T-cell (primary cell): ENCODE data around the gene CFAP92. TPM values are rescaled to one million over a fixed set of nuclear protein-coding genes. Genes with fewer than 3 reads are reported as not detected.

Experiments used
- ATAC-seq, 4 experiments: fragments of 200-7000 bp in 3 of 4; fragments of 150-1000 bp in 1 of 4; cut with Tn5 transposase; replicated peaks in 1 of 4; 1 replicate in 3 of 4; 2 replicates in 1 of 4; pipeline ENCODE4 v1.10.0; 2021; ENCODE audit warnings: moderate library complexity in 3 of 4, mild to moderate bottlenecking in 2 of 4, moderate number of reproducible peaks in 1 of 4
- CTCF ChIA-PET, 2 donors: fragments of 300-600 bp; sonication (Branson Sonifier 250); formaldehyde crosslinking; loops; one replicate each; lab custom pipeline; 2022; ENCODE audit warnings: antibody characterized with exemption in 2 of 2; lab: Charles Lee
- POLR2A ChIA-PET, 2 donors: fragments of 300-600 bp; sonication (Branson Sonifier 250); formaldehyde crosslinking; loops; one replicate each; lab custom pipeline; 2022; ENCODE audit warnings: antibody characterized with exemption in 2 of 2; lab: Charles Lee
- DNase-seq, 35 experiments: peaks; one replicate each; pipeline versions ENCODE4 v3.0.0 to v3.0.0-alpha.2; 2013 to 2023
- H3K27ac ChIP-seq: one replicate; pipeline ENCODE4 v1.5.1; 2013; ENCODE audit warnings: low read length
- H3K27me3 ChIP-seq, 2 experiments: replicated peaks in 1 of 2; 1 replicate in 1 of 2; 2 replicates in 1 of 2; pipeline versions ENCODE4 v1.6.1 to v1.7.0; 2013; ENCODE audit warnings: low read length in 1 of 2, mixed read lengths in 1 of 2; ENCODE audit not compliant: control insufficient read depth in 2 of 2, insufficient read depth in 2 of 2; ENCODE audit errors: extremely low read depth in 1 of 2
- H3K36me3 ChIP-seq, 2 donors: 1 replicate in 1 of 2; 2 replicates in 1 of 2; pipeline versions ENCODE4 v1.6.1 to v1.7.0; 2013; ENCODE audit warnings: low read length in 1 of 2; ENCODE audit not compliant: control insufficient read depth in 2 of 2, insufficient read depth in 1 of 2; ENCODE audit errors: extremely low read depth in 1 of 2
- H3K4me1 ChIP-seq, 2 experiments: 1 replicate in 1 of 2; 2 replicates in 1 of 2; pipeline versions ENCODE4 v1.6.1 to v1.7.0; 2013; ENCODE audit warnings: low read length in 2 of 2, mixed read lengths in 1 of 2; ENCODE audit not compliant: insufficient read depth in 2 of 2, control insufficient read depth in 1 of 2; ENCODE audit errors: extremely low read depth in 1 of 2
- H3K4me3 ChIP-seq, 2 donors: 1 replicate in 1 of 2; 2 replicates in 1 of 2; pipeline versions ENCODE4 v1.5.1 to v1.7.0; 2013; ENCODE audit warnings: mild to moderate bottlenecking in 2 of 2, low read length in 1 of 2, moderate library complexity in 1 of 2; ENCODE audit not compliant: control insufficient read depth in 1 of 2; ENCODE audit errors: extremely low read depth in 1 of 2
- H3K9me3 ChIP-seq: 2 replicates; pipeline ENCODE4 v1.7.0; 2013
- H3K27ac Mint-ChIP-seq, 2 donors: one replicate each; pipeline ENCODE4 v1.8.0; 2020 to 2021; ENCODE audit warnings: mild to moderate bottlenecking in 2 of 2, mixed read lengths in 2 of 2
- H3K27me3 Mint-ChIP-seq, 2 donors: one replicate each; pipeline ENCODE4 v1.8.0; 2021 to 2022; ENCODE audit warnings: mixed read lengths in 2 of 2
- H3K36me3 Mint-ChIP-seq: one replicate; pipeline ENCODE4 v1.8.0; 2021; ENCODE audit warnings: mixed read lengths
- H3K4me1 Mint-ChIP-seq, 3 donors: one replicate each; pipeline ENCODE4 v1.8.0; 2020 to 2022; ENCODE audit warnings: mixed read lengths in 3 of 3, mild to moderate bottlenecking in 1 of 3
- H3K4me3 Mint-ChIP-seq, 3 donors: one replicate each; pipeline ENCODE4 v1.8.0; 2020 to 2022; ENCODE audit warnings: mild to moderate bottlenecking in 3 of 3, mixed read lengths in 3 of 3, moderate library complexity in 3 of 3
- H3K9me3 Mint-ChIP-seq, 3 donors: one replicate each; pipeline ENCODE4 v1.8.0; 2020 to 2022; ENCODE audit warnings: mixed read lengths in 3 of 3
- WGBS: methylation state at CpG from one replicate; pipeline ENCODE4 v1.1.5; 2013; ENCODE audit warnings: missing lambda C conversion rate; ENCODE audit not compliant: insufficient coverage; 5-methylcytosine and 5-hydroxymethylcytosine counted together
- total RNA-seq, 35 experiments: library from RNA in 6 of 35; stranded (reverse) in 6 of 35; fragments of 120-200 nt in 1 of 35; gene quantifications; one replicate each; pipeline versions ENCODE4 v1.2.1 to v1.2.4 and lab custom pipeline; 2013 to 2026

CFAP92 gene
- total RNA-seq, 5 donors from 2014 or later (not counting 1 experiment from before 2014, with no cell fraction given): 0.13 to 0.49 (median 0.26) TPM

GRCh38 chr3:129005526-129006303, 11.8 kb upstream of the CFAP92 start:
- peak overlapping the region in 1 of 3 donors; percentile 1 for H3K4me3 Mint-ChIP-seq

GRCh38 chr3:129004639-129005295, 10.9 kb upstream of the CFAP92 start:
- no peaks in the 10 kb centered on the region for H3K36me3 Mint-ChIP-seq
- no peaks in the 10 kb centered on the region for H3K9me3 ChIP-seq
- ATAC-seq: no peak
- peak overlapping the region; percentile 9 to 58 for H3K27ac Mint-ChIP-seq
- peaks cover 11 to 43% of the 10 kb centered on the region in 2 experiments for H3K4me1 ChIP-seq
- H3K4me1 Mint-ChIP-seq: peaks cover 39 to 46% (median 41%) of the 10 kb centered on the region in 3 donors
- WGBS: 86% methylated on average over 2 of the region's 6 CpGs
- no peak for DNase-seq
- H3K27me3 Mint-ChIP-seq: peaks cover 14 to 30% of the 10 kb centered on the region in 2 donors
- peaks cover 0 to 43% of the 10 kb centered on the region in 2 experiments for H3K27me3 ChIP-seq
- ChIA-PET POLR2A (interaction anchor here in 1 of 2 donors (0.6 kb wide), 1 partner anchor 56 kb away, joined by 6 read pairs; no protein-coding TSS in a partner anchor), CTCF (interaction anchor here (0.5 to 3.9 kb wide), 10 partner anchors 11 to 256 kb away, joined by 3 to 49 read pairs (median 5); partner anchors contain the start of genes CFAP92 (in 1 of the 2) and RAB43 (in 1 of the 2))
- no peak overlapping the region for H3K4me3 ChIP-seq
- H3K36me3 ChIP-seq: no peaks in the 10 kb centered on the region
- no peaks in the 10 kb centered on the region for H3K9me3 Mint-ChIP-seq
- no peak overlapping the region for H3K27ac ChIP-seq
- H3K4me3 Mint-ChIP-seq: peak overlapping the region in 1 of 3 donors; percentile 22

More at GRCh38 chr3:129005526-129006303, 11.8 kb upstream of the CFAP92 start:
- Mint-ChIP-seq H3K4me1 (peaks cover 33 to 39% (median 37%) of the 10 kb centered on the region in 3 donors), H3K27me3 (peaks cover 14 to 21% of the 10 kb centered on the region in 2 donors), H3K27ac (peak overlapping the region; percentile 9 to 58), H3K9me3 (no peaks in the 10 kb centered on the region), H3K36me3 (no peaks in the 10 kb centered on the region)
- H3K9me3 ChIP-seq: no peaks in the 10 kb centered on the region
- 100% methylated on average over 4 of the region's 4 CpGs for WGBS
- H3K4me3 ChIP-seq: no peak overlapping the region
- ATAC-seq (peak in 1 of 4 experiments; percentile 25), DNase-seq (peak in 1 of 35 experiments; percentile 26)
- peaks cover 0 to 38% of the 10 kb centered on the region in 2 experiments for H3K27me3 ChIP-seq
- H3K4me1 ChIP-seq: peaks cover 4 to 43% of the 10 kb centered on the region in 2 experiments
- H3K36me3 ChIP-seq: no peaks in the 10 kb centered on the region
- CTCF ChIA-PET: interaction anchor here (3.9 kb wide), 2 partner anchors 11 kb away, joined by 18 to 49 read pairs; no protein-coding TSS in a partner anchor
- POLR2A ChIA-PET: no interaction called here
- H3K27ac ChIP-seq: no peak overlapping the region

DNA sequence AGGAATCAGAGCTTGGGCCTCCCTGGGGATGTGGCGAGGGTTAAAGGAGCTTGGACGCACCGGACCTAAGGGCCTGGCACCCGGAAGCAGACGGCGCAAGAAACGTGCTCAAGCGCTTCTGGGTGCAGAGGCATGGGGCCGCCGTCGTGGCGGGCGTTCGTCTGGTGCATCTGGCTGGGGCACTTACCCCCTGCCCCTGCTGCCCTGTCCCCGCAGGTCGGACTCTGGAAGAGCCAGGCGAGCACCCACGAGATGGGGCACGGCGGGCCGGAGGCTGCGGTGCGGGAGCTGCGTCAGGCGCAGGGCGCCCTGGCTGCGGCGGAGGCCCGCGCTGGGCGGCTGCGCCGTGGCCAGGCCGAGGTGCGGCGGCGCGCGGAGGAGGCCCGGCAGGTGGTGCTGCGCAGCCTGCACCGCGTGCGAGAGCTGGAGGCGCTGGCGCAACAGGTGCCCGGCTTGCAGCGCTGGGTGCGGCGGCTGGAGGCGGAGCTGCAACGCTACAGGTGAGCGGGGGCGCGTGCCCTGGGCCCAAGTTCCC, 9.8 kb upstream of the CFAP92 start:
- Histone ChIP-seq H3K9me3 (no peaks in the 10 kb centered on the region), H3K27me3 (peaks cover 0 to 45% of the 10 kb centered on the region in 2 experiments), H3K4me3 (peak overlapping the region in 1 of 2 donors; percentile 15), H3K27ac (no peak overlapping the region), H3K4me1 (peaks cover 19 to 50% of the 10 kb centered on the region in 2 experiments), H3K36me3 (no peaks in the 10 kb centered on the region)
- Mint-ChIP-seq H3K27ac (no peak overlapping the region), H3K4me3 (peak overlapping the region; percentile 40 to 82 (median 62)), H3K4me1 (peaks cover 48 to 53% (median 48%) of the 10 kb centered on the region in 3 donors), H3K27me3 (peaks cover 14 to 33% of the 10 kb centered on the region in 2 donors), H3K36me3 (no peaks in the 10 kb centered on the region), H3K9me3 (no peaks in the 10 kb centered on the region)
- ATAC-seq: peak; percentile 85 to 90 (median 90)
- POLR2A ChIA-PET: interaction anchor here in 1 of 2 donors (0.6 kb wide), 1 partner anchor 18 kb away, joined by 3 read pairs; no protein-coding TSS in a partner anchor
- CTCF ChIA-PET: interaction anchor here (0.8 to 3.9 kb wide), 8 partner anchors 13 to 243 kb away, joined by 3 to 49 read pairs (median 8); partner anchors contain the start of gene RAB43 (in 1 of the 2)
- peak in 34 of 35 experiments; percentile 21 to 81 (median 48) for DNase-seq
- WGBS: 24% methylated on average over 54 of the region's 55 CpGs

DNA sequence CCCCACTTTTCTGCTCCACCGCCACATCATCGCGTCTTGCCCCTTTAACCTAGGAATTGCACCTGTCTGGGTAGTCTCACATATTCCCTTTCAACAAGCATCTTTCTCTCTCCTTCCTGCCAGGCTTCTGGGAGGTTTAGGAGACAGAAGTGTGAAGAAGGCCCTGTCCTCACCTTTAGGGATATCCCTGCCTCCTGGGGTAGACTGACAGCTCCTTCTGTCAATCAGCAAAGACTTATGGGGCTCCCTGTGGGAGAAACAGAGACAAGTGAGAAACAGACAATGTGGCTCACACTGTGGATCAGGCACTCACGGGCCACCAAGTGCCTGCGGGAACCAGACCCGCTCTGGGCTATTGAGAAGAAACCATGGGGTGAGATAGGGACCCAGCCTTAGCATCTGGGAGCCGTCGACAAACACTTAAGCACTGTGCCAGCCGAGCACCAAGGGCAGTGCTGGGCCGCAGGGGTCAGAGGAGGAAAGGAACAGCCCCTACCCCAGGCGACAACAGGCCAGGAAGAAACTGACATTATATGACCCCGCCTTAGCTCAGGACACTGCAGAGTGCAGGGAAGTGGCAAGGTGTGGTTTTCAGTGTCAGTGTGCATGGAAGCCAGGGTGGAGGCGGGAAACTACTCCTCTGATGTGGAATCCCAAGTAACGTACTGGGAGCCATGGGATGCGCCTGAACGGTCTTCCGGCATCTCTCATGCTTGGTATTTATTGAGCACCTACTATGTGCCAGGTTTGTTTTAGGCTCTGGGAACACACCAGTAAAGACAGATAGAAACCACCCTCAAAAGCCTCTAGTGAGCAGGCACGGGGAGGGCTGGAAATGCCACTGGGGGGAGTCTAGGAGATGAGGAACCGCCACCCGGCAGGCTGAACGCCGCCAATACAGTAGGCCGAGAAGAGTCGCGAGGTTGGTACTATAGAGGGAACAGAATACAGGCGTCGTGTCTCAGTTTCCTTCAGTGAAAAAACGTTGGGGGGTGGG, 9.0 kb upstream of the CFAP92 start:
- Mint-ChIP-seq H3K27me3 (peaks cover 14 to 33% of the 10 kb centered on the region in 2 donors), H3K36me3 (no peaks in the 10 kb centered on the region), H3K4me3 (peak overlapping the region; percentile 40 to 82 (median 62)), H3K27ac (peak overlapping the region in 1 of 2 donors; percentile 23), H3K9me3 (no peaks in the 10 kb centered on the region), H3K4me1 (peaks cover 50 to 58% (median 51%) of the 10 kb centered on the region in 3 donors)
- no peaks in the 10 kb centered on the region for H3K9me3 ChIP-seq
- ChIA-PET POLR2A (interaction anchor here in 1 of 2 donors (0.6 kb wide), 1 partner anchor 19 kb away, joined by 3 read pairs; no protein-coding TSS in a partner anchor), CTCF (interaction anchor here (0.6 to 3.9 kb wide), 7 partner anchors 13 to 244 kb away, joined by 3 to 49 read pairs (median 6); no protein-coding TSS in a partner anchor)
- H3K27me3 ChIP-seq: peaks cover 0 to 45% of the 10 kb centered on the region in 2 experiments
- H3K4me3 ChIP-seq: peak overlapping the region in 1 of 2 donors; percentile 72
- H3K4me1 ChIP-seq: peaks cover 23 to 50% of the 10 kb centered on the region in 2 experiments
- no peak for DNase-seq
- WGBS: 65% methylated on average over 13 of the region's 28 CpGs
- ATAC-seq: no peak
- H3K36me3 ChIP-seq: no peaks in the 10 kb centered on the region
- H3K27ac ChIP-seq: no peak overlapping the region
